ENCODE measurements around the gene ADSS2.
A peak's percentile ranks its signal among the peaks of the same experiment; 100 is the strongest.

ADSS2 gene

DNA sequence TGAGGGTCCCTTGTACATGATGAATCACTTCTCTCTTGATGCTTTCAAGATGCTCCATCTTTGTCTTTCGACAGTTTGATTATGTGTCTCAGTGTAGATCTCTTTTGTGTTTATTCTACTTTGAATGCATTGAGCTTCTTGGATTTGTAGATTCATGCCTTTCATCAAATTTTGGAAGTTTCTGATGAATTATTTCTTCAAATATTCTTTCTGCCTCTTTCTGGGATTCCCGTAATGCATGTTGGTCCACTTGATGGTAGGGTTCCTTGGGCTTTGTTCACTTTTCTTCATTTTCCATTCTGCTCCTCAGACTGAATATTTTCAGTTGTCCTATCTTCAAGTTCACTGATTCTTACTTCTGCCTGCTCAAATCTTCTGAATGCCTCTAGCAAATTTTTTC, 50.7 kb downstream of the ADSS2 start:
- WGBS (ENCODE audit: extremely low coverage, insufficient coverage, insufficient read length) = no CpG with 5 or more reads among the region's 2 CpGs

DNA sequence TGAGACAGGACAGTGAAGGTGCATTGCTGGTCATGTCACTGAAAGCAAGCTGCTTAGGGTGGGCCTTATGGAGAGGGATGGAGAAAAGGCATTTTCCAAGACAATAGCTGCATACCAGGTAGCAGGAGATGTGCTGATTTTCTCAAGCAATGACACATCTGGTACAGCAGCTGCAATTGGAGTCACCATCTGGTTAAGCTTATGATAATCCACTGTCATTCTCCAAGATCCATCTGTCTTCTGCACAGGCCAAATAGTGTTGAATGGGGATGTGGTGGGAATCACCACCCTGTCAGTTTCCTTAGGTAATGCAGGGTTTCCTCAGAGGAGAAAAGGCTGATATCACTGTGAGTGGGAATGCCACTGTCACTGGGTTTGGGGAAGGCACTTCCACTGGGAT, 54.6 kb downstream of the ADSS2 start:
- no peaks in the 10 kb centered on the region for H3K79me1 ChIP-seq (ENCODE audit: low read length)
- H3K23ac ChIP-seq (ENCODE audit: low read length) = no peak overlapping the region
- no peak overlapping the region for H3K14ac ChIP-seq (ENCODE audit: low read length)
- H2BK120ac ChIP-seq (ENCODE audit: insufficient read depth, low read length, poor library complexity) = no peak overlapping the region
- no peak overlapping the region for H3K18ac ChIP-seq (ENCODE audit: low read length)
- H3K79me2 ChIP-seq (ENCODE audit: control insufficient read depth, insufficient read depth, low read length, poor library complexity) = no peaks in the 10 kb centered on the region
- H4K91ac ChIP-seq (ENCODE audit: low read depth, low read length) = no peak overlapping the region
- H2BK5ac ChIP-seq (ENCODE audit: low read depth, low read length, poor library complexity) = no peak overlapping the region
- H4K12ac ChIP-seq (ENCODE audit: low read depth, low read length) = no peak overlapping the region
- no peak overlapping the region for H2BK12ac ChIP-seq (ENCODE audit: low read length)
- no peak overlapping the region for H3K9ac ChIP-seq (ENCODE audit: low read length)
- no peak overlapping the region for H3K4me2 ChIP-seq (ENCODE audit: low read length)
- H3K27ac ChIP-seq (ENCODE audit: low read depth, low read length) = no peak overlapping the region
- no peaks in the 10 kb centered on the region for H3K9me3 ChIP-seq (ENCODE audit: insufficient read depth, low read depth, low read length)
- H3K27me3 ChIP-seq (ENCODE audit: insufficient read depth, low read length) = no peaks in the 10 kb centered on the region
- DNase-seq = no peak
- no peak overlapping the region for H3K4ac ChIP-seq (ENCODE audit: low read depth, low read length)
- H2AFZ ChIP-seq (ENCODE audit: insufficient read depth, low read length, poor library complexity) = no peak overlapping the region
- H3K4me3 ChIP-seq (ENCODE audit: low read depth, low read length) = no peak overlapping the region
- H2AK5ac ChIP-seq (ENCODE audit: low read length) = no peak overlapping the region
- peaks cover 2 to 7% of the 10 kb centered on the region in 2 experiments for H3K36me3 ChIP-seq (ENCODE audit: control insufficient read depth in 1 of 2, insufficient read depth in 2 of 2, low read length in 2 of 2)
- H4K8ac ChIP-seq (ENCODE audit: low read depth, low read length) = no peak overlapping the region
- peaks cover 6 to 7% of the 10 kb centered on the region in 2 experiments for H3K4me1 ChIP-seq (ENCODE audit: control insufficient read depth in 1 of 2, insufficient read depth in 2 of 2, low read length in 2 of 2)

More for the DNA sequence above, 50.7 kb downstream of the ADSS2 start:
- peaks cover 2 to 7% of the 10 kb centered on the region in 2 experiments for H3K36me3 ChIP-seq (ENCODE audit: control insufficient read depth in 1 of 2, insufficient read depth in 2 of 2, low read length in 2 of 2)
- H3K79me1 ChIP-seq (ENCODE audit: low read length) = no peaks in the 10 kb centered on the region
- H3K14ac ChIP-seq (ENCODE audit: low read length) = no peak overlapping the region
- H3K9ac ChIP-seq (ENCODE audit: low read length) = no peak overlapping the region
- no peak overlapping the region for H3K23ac ChIP-seq (ENCODE audit: low read length)
- no peak overlapping the region for H3K4ac ChIP-seq (ENCODE audit: low read depth, low read length)
- no peak overlapping the region for H3K4me2 ChIP-seq (ENCODE audit: low read length)
- no peak overlapping the region for H3K4me3 ChIP-seq (ENCODE audit: low read depth, low read length)
- H4K91ac ChIP-seq (ENCODE audit: low read depth, low read length) = no peak overlapping the region
- no peak overlapping the region for H3K18ac ChIP-seq (ENCODE audit: low read length)
- H2BK12ac ChIP-seq (ENCODE audit: low read length) = no peak overlapping the region
- no peak for DNase-seq
- H3K79me2 ChIP-seq (ENCODE audit: control insufficient read depth, insufficient read depth, low read length, poor library complexity) = no peaks in the 10 kb centered on the region
- H3K4me1 ChIP-seq (ENCODE audit: control insufficient read depth in 1 of 2, insufficient read depth in 2 of 2, low read length in 2 of 2) = peaks cover 2% of the 10 kb centered on the region in 2 experiments
- no peak overlapping the region for H2BK5ac ChIP-seq (ENCODE audit: low read depth, low read length, poor library complexity)
- H2BK120ac ChIP-seq (ENCODE audit: insufficient read depth, low read length, poor library complexity) = no peak overlapping the region
- H4K8ac ChIP-seq (ENCODE audit: low read depth, low read length) = no peak overlapping the region
- no peak overlapping the region for H4K12ac ChIP-seq (ENCODE audit: low read depth, low read length)
- H2AFZ ChIP-seq (ENCODE audit: insufficient read depth, low read length, poor library complexity) = no peak overlapping the region
- H3K9me3 ChIP-seq (ENCODE audit: insufficient read depth, low read depth, low read length) = no peaks in the 10 kb centered on the region
- no peaks in the 10 kb centered on the region for H3K27me3 ChIP-seq (ENCODE audit: insufficient read depth, low read length)
- H3K27ac ChIP-seq (ENCODE audit: low read depth, low read length) = no peak overlapping the region
- no peak overlapping the region for H2AK5ac ChIP-seq (ENCODE audit: low read length)

DNA sequence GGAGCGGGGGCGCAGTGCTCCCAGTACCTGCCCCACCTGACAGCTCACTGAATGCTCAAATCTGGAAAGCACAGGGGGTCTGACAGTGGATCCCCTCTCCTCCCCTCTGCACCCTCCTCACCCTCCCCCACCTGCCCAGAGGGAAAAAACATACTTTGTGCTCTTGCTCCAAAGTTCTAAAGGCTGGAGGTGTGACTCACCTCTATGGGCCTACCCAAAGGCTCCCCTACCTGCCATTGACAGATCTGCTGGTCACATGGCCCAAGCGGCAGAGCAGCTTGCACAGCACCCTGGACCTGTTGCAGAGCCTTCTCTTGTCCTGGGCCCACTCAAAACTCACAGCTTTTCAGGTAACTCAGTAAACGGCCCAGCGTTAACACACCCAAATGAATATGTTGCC, 55.7 kb downstream of the ADSS2 start:
- Histone ChIP-seq H2AFZ (ENCODE audit: insufficient read depth, low read length, poor library complexity) (no peak overlapping the region), H3K4me2 (ENCODE audit: low read length) (no peak overlapping the region), H3K23ac (ENCODE audit: low read length) (no peak overlapping the region), H3K9ac (ENCODE audit: low read length) (no peak overlapping the region), H3K27me3 (ENCODE audit: insufficient read depth, low read length) (no peaks in the 10 kb centered on the region), H3K14ac (ENCODE audit: low read length) (no peak overlapping the region), H4K12ac (ENCODE audit: low read depth, low read length) (no peak overlapping the region), H3K36me3 (ENCODE audit: control insufficient read depth in 1 of 2, insufficient read depth in 2 of 2, low read length in 2 of 2) (peaks cover 0 to 4% of the 10 kb centered on the region in 2 experiments), H3K27ac (ENCODE audit: low read depth, low read length) (no peak overlapping the region), H4K91ac (ENCODE audit: low read depth, low read length) (no peak overlapping the region), H4K8ac (ENCODE audit: low read depth, low read length) (no peak overlapping the region), H2BK120ac (ENCODE audit: insufficient read depth, low read length, poor library complexity) (no peak overlapping the region), H3K4me3 (ENCODE audit: low read depth, low read length) (no peak overlapping the region), H3K4ac (ENCODE audit: low read depth, low read length) (no peak overlapping the region), H2AK5ac (ENCODE audit: low read length) (no peak overlapping the region), H3K79me2 (ENCODE audit: control insufficient read depth, insufficient read depth, low read length, poor library complexity) (no peaks in the 10 kb centered on the region), H2BK5ac (ENCODE audit: low read depth, low read length, poor library complexity) (no peak overlapping the region), H3K18ac (ENCODE audit: low read length) (no peak overlapping the region), H3K79me1 (ENCODE audit: low read length) (no peaks in the 10 kb centered on the region), H3K9me3 (ENCODE audit: insufficient read depth, low read depth, low read length) (no peaks in the 10 kb centered on the region), H3K4me1 (ENCODE audit: control insufficient read depth in 1 of 2, insufficient read depth in 2 of 2, low read length in 2 of 2) (peaks cover 6 to 7% of the 10 kb centered on the region in 2 experiments), H2BK12ac (ENCODE audit: low read length) (no peak overlapping the region)
- DNase-seq = peak; percentile 30 to 45
- no CpG with 5 or more reads among the region's 5 CpGs for WGBS (ENCODE audit: extremely low coverage, insufficient coverage, insufficient read length)

DNA sequence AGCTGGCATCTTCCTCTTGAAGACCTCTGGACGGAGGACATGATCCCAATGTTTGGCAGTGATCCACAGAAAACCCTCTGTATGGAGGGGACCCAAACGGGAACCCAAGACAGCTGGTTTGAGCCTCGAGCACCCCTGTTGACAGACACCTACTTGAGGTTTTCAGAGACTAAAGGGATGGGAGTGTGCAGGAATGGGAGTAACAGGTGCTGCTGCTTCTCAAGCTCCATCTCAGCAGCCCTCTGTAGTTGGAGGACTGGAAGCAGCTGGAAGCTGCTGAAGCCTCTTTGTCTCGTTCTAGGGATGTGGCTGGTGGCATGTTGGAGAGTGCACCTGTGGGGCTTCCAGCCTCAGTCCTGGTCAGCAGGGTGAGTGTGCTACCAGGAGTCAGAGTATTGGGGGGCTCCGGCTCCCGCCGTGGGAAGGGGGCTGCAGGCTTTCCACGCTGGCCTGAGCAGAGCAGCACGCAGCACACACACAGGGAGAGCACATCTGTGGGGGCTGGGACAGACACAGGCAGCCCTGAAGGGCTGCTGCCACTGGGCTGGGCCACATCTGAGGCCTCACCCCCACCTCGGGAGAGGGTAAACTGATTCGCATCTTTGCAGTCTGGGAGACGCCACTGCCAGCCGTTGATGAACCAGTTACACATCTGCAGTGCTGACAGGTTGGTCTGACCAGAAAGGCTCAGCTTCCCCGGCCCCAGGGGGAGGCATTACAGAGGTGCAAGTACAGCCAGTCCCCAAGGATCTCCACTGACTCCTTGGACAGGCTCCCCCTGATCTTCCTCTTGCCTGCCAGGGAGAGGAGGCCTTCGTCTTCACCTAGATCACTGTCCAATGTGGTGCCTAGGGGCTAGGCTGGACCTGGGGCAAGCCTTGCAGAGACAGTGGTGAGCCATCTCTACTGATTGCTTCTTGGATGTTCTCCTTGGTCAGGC, 56.6 kb downstream of the ADSS2 start:
- WGBS (ENCODE audit: extremely low coverage, insufficient coverage, insufficient read length) = no CpG with 5 or more reads among the region's 15 CpGs
- no peak overlapping the region for H3K18ac ChIP-seq (ENCODE audit: low read length)
- H4K12ac ChIP-seq (ENCODE audit: low read depth, low read length) = no peak overlapping the region
- no peak overlapping the region for H3K4ac ChIP-seq (ENCODE audit: low read depth, low read length)
- no peak overlapping the region for H3K27ac ChIP-seq (ENCODE audit: low read depth, low read length)
- no peak overlapping the region for H2BK12ac ChIP-seq (ENCODE audit: low read length)
- no peak for DNase-seq
- H4K91ac ChIP-seq (ENCODE audit: low read depth, low read length) = no peak overlapping the region
- H4K8ac ChIP-seq (ENCODE audit: low read depth, low read length) = no peak overlapping the region
- H3K23ac ChIP-seq (ENCODE audit: low read length) = no peak overlapping the region
- no peak overlapping the region for H2BK5ac ChIP-seq (ENCODE audit: low read depth, low read length, poor library complexity)
- H3K79me1 ChIP-seq (ENCODE audit: low read length) = no peaks in the 10 kb centered on the region
- no peak overlapping the region for H3K9ac ChIP-seq (ENCODE audit: low read length)
- no peak overlapping the region for H2AK5ac ChIP-seq (ENCODE audit: low read length)
- no peak overlapping the region for H3K4me2 ChIP-seq (ENCODE audit: low read length)
- no peaks in the 10 kb centered on the region for H3K27me3 ChIP-seq (ENCODE audit: insufficient read depth, low read length)
- peaks cover 6 to 7% of the 10 kb centered on the region in 2 experiments for H3K4me1 ChIP-seq (ENCODE audit: control insufficient read depth in 1 of 2, insufficient read depth in 2 of 2, low read length in 2 of 2)
- H3K9me3 ChIP-seq (ENCODE audit: insufficient read depth, low read depth, low read length) = no peaks in the 10 kb centered on the region
- H3K14ac ChIP-seq (ENCODE audit: low read length) = no peak overlapping the region
- H3K4me3 ChIP-seq (ENCODE audit: low read depth, low read length) = no peak overlapping the region
- H2BK120ac ChIP-seq (ENCODE audit: insufficient read depth, low read length, poor library complexity) = no peak overlapping the region
- H3K79me2 ChIP-seq (ENCODE audit: control insufficient read depth, insufficient read depth, low read length, poor library complexity) = no peaks in the 10 kb centered on the region
- no peak overlapping the region for H2AFZ ChIP-seq (ENCODE audit: insufficient read depth, low read length, poor library complexity)
- H3K36me3 ChIP-seq (ENCODE audit: control insufficient read depth in 1 of 2, insufficient read depth in 2 of 2, low read length in 2 of 2) = peaks cover 0 to 4% of the 10 kb centered on the region in 2 experiments

All from trophoblast cell (in vitro differentiated cells and primary cell).